ENCODE measurements around the gene RNASEL. TPM values are rescaled to one million over a fixed set of nuclear protein-coding genes. Genes with fewer than 3 reads are reported as not detected.

RNASEL gene
- total and polyA plus RNA-seq, 2 of the 4 experiments (the other 2 are of a cell fraction) = 2.5 to 6.5 TPM

- Histone ChIP-seq H2AK5ac (ENCODE audit: low read depth, low read length) (no peak overlapping the region), H3K23ac (ENCODE audit: low read depth, low read length) (no peak overlapping the region), H3K14ac (replicated peaks; ENCODE audit: low read depth, low read length) (no peak overlapping the region), H4K20me1 (ENCODE audit: insufficient read depth, low read length) (no peaks in the 10 kb centered on the region), H4K91ac (ENCODE audit: insufficient read depth, low read depth, low read length) (no peak overlapping the region), H3K36me3 (ENCODE audit: control insufficient read depth, insufficient read depth, low read length) (peaks cover 5% of the 10 kb centered on the region; the same call in 1 of the 2 replicates), H2BK120ac (ENCODE audit: low read depth, low read length) (no peak overlapping the region), H3K18ac (ENCODE audit: low read depth, low read length) (no peak overlapping the region), H3K4ac (ENCODE audit: low read depth, low read length) (no peak overlapping the region), H2AK9ac (replicated peaks; ENCODE audit: low read depth, low read length, poor library complexity) (no peak overlapping the region), H3K9ac (ENCODE audit: low read depth, low read length) (no peak overlapping the region), H3K27ac (ENCODE audit: insufficient read depth, low read length) (no peak overlapping the region), H3K4me1 (ENCODE audit: control insufficient read depth, insufficient read depth, low read length) (0 out of 2 replicates have a peak, but pooled peaks cover 1% of the 10 kb centered on the region), H3K4me2 (ENCODE audit: low read depth, low read length) (no peak overlapping the region), H3K56ac (ENCODE audit: extremely low read depth, insufficient read depth, low read length) (no peak overlapping the region), H2BK15ac (ENCODE audit: low read depth, low read length) (no peak overlapping the region), H2AFZ (replicated peaks; ENCODE audit: low read length, poor library complexity) (no peak overlapping the region), H3K4me3 (ENCODE audit: insufficient read depth, low read depth, low read length) (no peak overlapping the region), H4K8ac (ENCODE audit: low read depth in 2 of 2, low read length in 2 of 2) (no peak overlapping the region), H3K9me3 (ENCODE audit: control insufficient read depth, insufficient read depth, low read length) (no peaks in the 10 kb centered on the region), H3K79me1 (ENCODE audit: low read depth in 1 of 2, low read length in 2 of 2) (no peaks in the 10 kb centered on the region), H2BK20ac (ENCODE audit: low read depth, low read length) (no peak overlapping the region), H2BK5ac (ENCODE audit: low read depth, low read length, poor library complexity, severe bottlenecking) (no peak overlapping the region), H3K27me3 (ENCODE audit: control insufficient read depth, insufficient read depth, low read length) (no peaks in the 10 kb centered on the region), H3K9me1 (ENCODE audit: insufficient read depth, low read length) (no peaks in the 10 kb centered on the region), H4K5ac (ENCODE audit: low read depth, low read length) (no peak overlapping the region)
- WGBS, 2 experiments (ENCODE audit: extremely low coverage in 2 of 2, insufficient read length in 1 of 2) = no CpG with 5 or more reads among the region's 4 CpGs
- intact Hi-C loops (cut with micrococcal nuclease) = no loop called here
- dilution Hi-C loops (cut with HindIII; ENCODE audit: low sequenced_read_pairs, unreplicated experiment) = no loop called here
- ChIA-PET POLR2A (ENCODE audit: unreplicated experiment) (no interaction called here), CTCF (no interaction called here)
- DNase-seq (no peak), ATAC-seq (ENCODE audit: low read depth) (no peak)
- in situ Hi-C loops (cut with MboI; ENCODE audit: low sequenced_read_pairs) = no loop called here
- TF ChIP-seq BHLHE40 (IDR thresholded peaks at IDR 0.05; ENCODE audit: low read depth, low read length) = no peak
- no peak for TF ChIP-seq SMC3 (IDR thresholded peaks at IDR 0.05; ENCODE audit: low read depth, low read length)
- no peak for TF ChIP-seq CTCF (conservative IDR thresholded peaks at IDR 0.05; ENCODE audit: low read depth, low read length)
- TF ChIP-seq MXI1 (IDR thresholded peaks at IDR 0.05; ENCODE audit: borderline replicate concordance, low read depth, low read length) = no peak
- TF ChIP-seq MAFK (IDR thresholded peaks at IDR 0.05; ENCODE audit: low read depth, low read length) = no peak
- TF ChIP-seq POLR2A (IDR thresholded peaks at IDR 0.05; ENCODE audit: low read depth, low read length) = no peak
- TF ChIP-seq ELK1 (IDR thresholded peaks at IDR 0.05; ENCODE audit: borderline replicate concordance, low read depth, low read length) = no peak
- no peak for TF ChIP-seq MAZ (IDR thresholded peaks at IDR 0.05; ENCODE audit: borderline replicate concordance, low read depth, low read length)
- no peak for TF ChIP-seq RCOR1 (IDR thresholded peaks at IDR 0.05; ENCODE audit: insufficient replicate concordance, low read length)
- TF ChIP-seq RAD21 (IDR thresholded peaks at IDR 0.05; ENCODE audit: low read length) = no peak
- no peak for TF ChIP-seq NFE2L2 (IDR thresholded peaks at IDR 0.05; ENCODE audit: low read depth, low read length)
- no peak for TF ChIP-seq RFX5 (IDR thresholded peaks at IDR 0.05; ENCODE audit: low read depth, low read length)
- TSS peak; percentile 80 for BruUV-seq (replicated peaks)
These were observed 14.9 kb downstream of the RNASEL start for GRCh38 chr1:182574156-182574555.
